Muscle layer of colon (tissue), 2 donors: ENCODE measurements around the gene CCT3.
A peak's percentile ranks its signal among the peaks of the same experiment; 100 is the strongest.

Experiments used
- H3K27ac ChIP-seq: one replicate; pipeline ENCODE4 v1.7.0; 2013; ENCODE audit warnings: low read depth, mild to moderate bottlenecking, low read length, moderate library complexity
- H3K27me3 ChIP-seq, 2 donors: one replicate each; pipeline ENCODE4 v1.7.0; 2013; ENCODE audit warnings: low read length in 2 of 2, mild to moderate bottlenecking in 2 of 2; ENCODE audit not compliant: insufficient read depth in 2 of 2, control insufficient read depth in 1 of 2
- H3K36me3 ChIP-seq: one replicate; pipeline ENCODE4 v1.7.0; 2013; ENCODE audit warnings: mild to moderate bottlenecking, low read length; ENCODE audit not compliant: insufficient read depth
- H3K4me1 ChIP-seq: one replicate; pipeline ENCODE4 v1.7.0; 2013; ENCODE audit warnings: mild to moderate bottlenecking, low read length; ENCODE audit not compliant: insufficient read depth
- H3K4me3 ChIP-seq, 2 donors: one replicate each; pipeline ENCODE4 v1.7.0; 2013; ENCODE audit warnings: low read length in 2 of 2, low read depth in 1 of 2, mild to moderate bottlenecking in 1 of 2, moderate library complexity in 1 of 2
- H3K9ac ChIP-seq: one replicate; pipeline ENCODE4 v1.7.0; 2013; ENCODE audit warnings: low read length
- H3K9me3 ChIP-seq: one replicate; pipeline ENCODE4 v1.7.0; 2013; ENCODE audit warnings: mild to moderate bottlenecking, low read length
- donor health status: abdominal sarcoma.
- donor health status: Adenocarcinoma of cecum.

CCT3 gene

DNA sequence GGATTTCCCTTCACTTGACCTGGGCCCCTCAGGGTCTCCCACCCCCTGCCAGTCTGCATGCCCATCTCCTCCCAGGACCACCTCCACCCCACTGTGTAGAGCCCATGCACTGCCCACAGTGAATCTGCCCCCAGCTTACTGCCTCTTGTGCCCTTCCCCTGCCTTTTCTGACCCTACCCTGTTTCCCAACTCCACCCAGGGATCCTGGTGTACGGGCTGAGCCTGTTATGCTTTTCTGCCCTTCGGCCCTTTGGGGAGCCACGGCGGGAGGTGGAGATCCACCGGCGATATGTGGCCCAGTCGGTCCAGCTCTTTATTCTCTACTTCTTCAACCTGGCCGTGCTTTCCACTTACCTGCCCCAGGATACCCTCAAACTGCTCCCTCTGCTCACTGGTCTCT is 52.0 kb downstream of the CCT3 start:
- Histone ChIP-seq H3K4me3 (no peak overlapping the region), H3K9me3 (no peaks in the 10 kb centered on the region), H3K27ac (no peak overlapping the region), H3K9ac (no peak overlapping the region), H3K36me3 (peaks cover 7% of the 10 kb centered on the region), H3K4me1 (peaks cover 19% of the 10 kb centered on the region), H3K27me3 (no peaks in the 10 kb centered on the region)

DNA sequence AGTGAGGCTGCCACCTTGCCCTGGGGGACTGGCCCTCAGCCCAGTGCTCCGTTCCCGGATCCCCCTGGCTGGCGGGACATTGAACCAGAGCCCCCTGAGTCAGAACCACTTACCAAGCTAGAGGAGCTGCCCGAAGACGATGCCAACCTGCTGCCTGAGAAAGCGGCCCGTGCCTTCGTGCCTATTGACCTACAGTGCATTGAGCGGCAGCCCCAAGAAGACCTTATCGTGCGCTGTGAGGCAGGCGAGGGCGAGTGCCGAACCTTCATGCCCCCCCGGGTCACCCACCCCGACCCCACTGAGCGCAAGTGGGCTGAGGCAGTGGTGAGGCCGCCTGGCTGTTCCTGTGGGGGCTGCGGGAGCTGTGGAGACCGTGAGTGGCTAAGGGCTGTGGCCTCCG is 52.7 kb downstream of the CCT3 start:
- no peak overlapping the region for H3K9ac ChIP-seq
- H3K4me1 ChIP-seq: peaks cover 22% of the 10 kb centered on the region
- H3K27ac ChIP-seq: no peak overlapping the region
- no peak overlapping the region for H3K4me3 ChIP-seq
- H3K9me3 ChIP-seq: no peaks in the 10 kb centered on the region
- H3K36me3 ChIP-seq: peaks cover 7% of the 10 kb centered on the region
- H3K27me3 ChIP-seq: no peaks in the 10 kb centered on the region

DNA sequence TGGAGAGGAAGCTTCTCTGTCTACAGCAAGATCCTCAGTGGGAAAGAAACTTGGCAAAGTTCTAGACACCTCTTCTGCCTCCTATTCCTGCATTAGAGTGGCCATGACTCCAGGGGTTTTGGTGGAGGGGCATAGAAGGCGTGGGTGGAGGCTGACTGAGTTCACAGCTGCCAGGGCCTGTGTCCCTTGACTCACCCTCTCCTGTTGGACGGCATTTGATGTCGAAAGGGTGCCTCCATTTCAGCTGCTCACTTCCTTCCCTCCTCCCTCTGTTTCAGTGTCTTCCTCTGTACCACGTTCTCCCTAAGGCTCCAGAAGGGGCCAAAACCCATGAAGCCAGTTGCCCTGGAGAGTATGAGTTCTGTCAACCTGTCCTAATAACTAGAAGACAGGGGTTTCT is 53.3 kb downstream of the CCT3 start:
- Histone ChIP-seq H3K36me3 (peaks cover 7% of the 10 kb centered on the region), H3K27ac (no peak overlapping the region), H3K9me3 (no peaks in the 10 kb centered on the region), H3K4me3 (no peak overlapping the region), H3K4me1 (peaks cover 22% of the 10 kb centered on the region), H3K27me3 (no peaks in the 10 kb centered on the region), H3K9ac (no peak overlapping the region)

DNA sequence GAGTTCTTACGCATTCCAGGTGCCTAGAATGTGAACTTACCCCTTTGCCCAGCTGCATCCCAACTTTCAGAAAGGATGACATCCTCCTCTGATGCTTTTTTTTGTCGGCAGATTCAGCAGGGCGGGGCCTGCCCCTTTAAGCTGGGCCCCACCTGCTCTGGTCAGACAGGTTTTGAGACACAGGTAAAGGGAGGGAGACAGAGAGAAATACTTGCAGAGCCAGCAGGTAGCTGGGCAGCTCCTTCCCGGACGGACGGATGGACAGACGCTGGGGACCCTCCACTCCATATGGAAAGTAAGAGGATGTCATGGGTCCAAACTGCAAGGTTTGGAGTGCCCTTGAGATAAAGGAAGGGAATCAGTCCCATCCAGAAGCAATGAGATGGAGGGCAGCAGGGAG is 54.0 kb downstream of the CCT3 start, which contains the start of gene TMEM79:
TSS of gene TMEM79 (plus strand) at position 214 of the 400 bp plus-strand sequence. CDS start 902 bp downstream, outside the sequence.
- H3K9me3 ChIP-seq: no peaks in the 10 kb centered on the region
- no peaks in the 10 kb centered on the region for H3K27me3 ChIP-seq
- peak within 1 kb of the TSS; percentile 69 for H3K9ac ChIP-seq
- H3K36me3 ChIP-seq: peaks cover 7% of the 10 kb centered on the region
- peak within 1 kb of the TSS; percentile 63 to 89 for H3K4me3 ChIP-seq
- peak within 1 kb of the TSS; percentile 96 for H3K27ac ChIP-seq
- H3K4me1 ChIP-seq: peaks cover 22% of the 10 kb centered on the region

DNA sequence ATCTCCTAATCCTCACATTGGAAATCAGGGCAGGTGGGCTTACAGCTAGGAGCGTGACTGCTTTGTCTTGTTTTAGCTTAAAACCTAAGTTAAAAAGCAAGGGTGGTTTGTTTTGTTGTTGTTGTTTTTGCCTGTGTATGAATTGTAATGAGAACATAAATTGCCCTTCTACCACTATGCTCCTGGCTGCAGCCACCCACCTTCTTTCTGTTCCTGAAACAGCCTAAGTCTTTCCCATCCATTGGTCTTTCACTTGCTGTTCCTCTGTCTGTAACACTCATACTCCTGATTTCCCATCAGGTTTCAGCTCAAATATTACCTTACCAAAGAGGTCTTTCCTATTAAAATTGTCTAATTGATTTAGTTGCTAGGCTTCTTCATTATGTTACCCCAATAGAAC is 54.6 kb downstream of the CCT3 start:
- Histone ChIP-seq H3K4me3 (peak overlapping the region; percentile 63 to 89), H3K4me1 (peaks cover 22% of the 10 kb centered on the region), H3K27me3 (no peaks in the 10 kb centered on the region), H3K9me3 (no peaks in the 10 kb centered on the region), H3K36me3 (peaks cover 10% of the 10 kb centered on the region), H3K9ac (peak overlapping the region; percentile 69), H3K27ac (peak overlapping the region; percentile 96)

DNA sequence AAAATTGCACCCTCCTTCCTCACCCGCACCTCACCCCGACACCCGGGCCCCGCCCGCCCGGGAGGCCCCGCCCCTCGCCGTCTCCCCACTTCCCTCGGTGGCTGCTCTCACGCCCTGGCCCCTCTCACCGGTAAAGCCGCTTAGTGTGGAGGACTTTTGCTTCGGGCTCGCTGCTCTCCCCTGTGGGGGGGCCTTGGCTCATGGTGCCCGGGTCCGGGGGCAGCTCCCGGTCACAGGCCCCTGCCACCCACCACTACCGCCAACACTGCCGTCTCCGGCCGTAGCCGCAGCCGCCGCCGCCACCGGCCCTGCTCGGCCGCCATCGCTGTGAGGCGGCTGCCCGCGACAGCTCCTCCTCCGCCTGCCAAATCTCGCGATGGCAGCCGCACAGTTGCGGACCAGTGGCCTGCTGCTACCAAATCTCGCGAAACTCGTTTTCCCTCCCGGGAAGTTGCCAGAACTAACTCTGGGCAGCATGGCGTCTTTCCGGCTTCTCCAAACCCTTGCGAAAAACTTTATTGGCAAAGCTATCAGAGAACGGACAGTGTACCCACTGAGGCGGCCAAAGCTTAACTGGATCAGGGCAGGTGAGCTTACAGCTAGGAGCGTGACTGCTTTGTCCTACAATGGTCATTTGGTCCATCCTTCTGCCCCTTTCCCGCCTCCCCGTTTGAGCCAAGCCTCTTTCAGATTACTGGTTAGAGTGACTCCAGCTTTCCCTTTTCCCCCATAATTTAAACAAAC is 55.4 kb downstream of the CCT3 start, which contains the start of gene SMG5:
TSS of gene SMG5 (minus strand) at position 347 of the 744 bp plus-strand sequence. CDS start at position 202, 145 bp downstream.
- peak within 1 kb of the TSS; percentile 89 to 93 for H3K4me3 ChIP-seq
- peaks cover 18% of the 10 kb centered on the region for H3K36me3 ChIP-seq
- peaks cover 22% of the 10 kb centered on the region for H3K4me1 ChIP-seq
- peak within 1 kb of the TSS; percentile 69 for H3K9ac ChIP-seq
- no peaks in the 10 kb centered on the region for H3K9me3 ChIP-seq
- H3K27ac ChIP-seq: peak within 1 kb of the TSS; percentile 96
- H3K27me3 ChIP-seq: no peaks in the 10 kb centered on the region

DNA sequence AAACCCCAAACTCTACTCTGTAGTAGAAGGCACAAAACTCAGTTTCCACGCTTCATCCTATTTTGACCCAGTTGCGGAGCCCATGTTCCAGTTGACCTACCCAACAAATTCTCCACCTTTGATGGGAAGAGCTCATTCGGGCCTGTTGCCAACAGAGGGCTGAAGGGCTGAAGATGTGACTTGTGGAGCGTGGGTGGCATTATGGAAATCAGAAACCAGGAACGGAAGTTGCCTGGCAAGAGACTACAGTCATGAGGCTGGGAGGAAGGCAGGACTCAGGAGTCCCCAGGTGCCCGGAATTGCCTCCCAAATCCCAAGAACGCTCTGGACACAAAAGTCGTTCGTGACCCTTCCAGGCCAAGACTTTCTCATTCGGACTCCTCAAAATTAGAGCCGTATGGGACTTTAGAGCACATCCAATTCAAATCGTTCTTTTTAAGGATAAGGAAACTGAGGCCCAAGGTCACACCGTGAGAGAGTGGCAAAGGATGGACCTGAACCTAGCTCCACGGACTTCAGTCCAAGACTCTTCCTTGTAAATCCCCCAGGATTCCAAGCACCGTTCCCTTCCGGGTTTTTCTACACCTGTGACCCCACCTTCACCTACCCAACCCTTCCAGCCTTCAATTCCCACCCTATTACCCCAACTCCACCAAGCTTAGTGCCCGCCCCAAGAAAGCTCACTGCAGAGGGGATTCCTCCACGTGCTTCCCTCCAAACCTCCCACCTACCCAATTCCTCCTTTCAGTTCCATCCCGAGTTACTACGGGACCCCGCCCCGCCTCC is 56.2 kb downstream of the CCT3 start:
- Histone ChIP-seq H3K27me3 (no peaks in the 10 kb centered on the region), H3K9me3 (no peaks in the 10 kb centered on the region), H3K9ac (peak overlapping the region; percentile 58), H3K4me1 (peaks cover 22% of the 10 kb centered on the region), H3K4me3 (peak overlapping the region; percentile 89 to 93), H3K27ac (peak overlapping the region; percentile 96), H3K36me3 (peaks cover 26% of the 10 kb centered on the region)

DNA sequence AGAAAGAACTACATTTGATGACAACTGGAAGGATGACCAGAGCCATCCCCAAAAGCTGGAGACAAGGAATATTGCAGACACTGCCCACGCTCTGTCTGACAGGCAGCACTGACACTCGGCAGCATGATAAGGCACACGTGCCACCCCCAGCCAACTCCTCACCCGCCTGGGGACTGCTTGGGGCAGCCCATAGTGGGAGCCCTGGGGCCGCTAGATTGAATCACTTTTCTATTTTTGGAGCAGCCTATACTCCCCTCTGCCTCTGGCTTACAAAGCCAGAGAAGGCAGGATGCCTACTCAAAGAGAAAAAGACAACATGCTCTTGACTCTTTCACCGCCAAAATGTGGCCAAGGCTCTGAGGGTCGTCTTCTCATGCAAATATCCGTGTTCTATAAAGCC is 56.8 kb downstream of the CCT3 start:
- peak overlapping the region; percentile 89 to 93 for H3K4me3 ChIP-seq
- H3K4me1 ChIP-seq: peaks cover 22% of the 10 kb centered on the region
- no peaks in the 10 kb centered on the region for H3K9me3 ChIP-seq
- no peak overlapping the region for H3K9ac ChIP-seq
- peaks cover 28% of the 10 kb centered on the region for H3K36me3 ChIP-seq
- no peaks in the 10 kb centered on the region for H3K27me3 ChIP-seq
- H3K27ac ChIP-seq: no peak overlapping the region

DNA sequence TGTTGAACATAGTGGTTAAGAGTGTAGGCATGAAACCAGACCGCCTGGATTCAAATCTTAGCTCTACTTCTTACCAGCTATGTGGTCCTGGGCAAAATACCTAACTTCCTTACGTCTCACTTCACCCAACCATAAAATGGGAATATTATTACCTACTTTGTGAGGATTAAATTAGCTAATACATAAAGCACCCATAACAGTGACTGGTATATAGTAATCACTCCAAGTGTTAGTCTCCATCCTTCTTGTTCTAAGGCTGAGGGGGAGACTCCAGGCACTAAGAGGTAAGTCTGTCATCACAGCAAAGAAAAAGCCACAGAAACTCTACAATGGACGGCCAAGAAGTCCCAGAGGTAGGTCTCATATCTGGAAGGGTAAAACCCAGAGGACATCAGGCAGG is 58.3 kb downstream of the CCT3 start:
- no peaks in the 10 kb centered on the region for H3K27me3 ChIP-seq
- H3K4me1 ChIP-seq: peaks cover 22% of the 10 kb centered on the region
- no peaks in the 10 kb centered on the region for H3K9me3 ChIP-seq
- H3K4me3 ChIP-seq: no peak overlapping the region
- H3K27ac ChIP-seq: no peak overlapping the region
- no peak overlapping the region for H3K9ac ChIP-seq
- peaks cover 38% of the 10 kb centered on the region for H3K36me3 ChIP-seq

DNA sequence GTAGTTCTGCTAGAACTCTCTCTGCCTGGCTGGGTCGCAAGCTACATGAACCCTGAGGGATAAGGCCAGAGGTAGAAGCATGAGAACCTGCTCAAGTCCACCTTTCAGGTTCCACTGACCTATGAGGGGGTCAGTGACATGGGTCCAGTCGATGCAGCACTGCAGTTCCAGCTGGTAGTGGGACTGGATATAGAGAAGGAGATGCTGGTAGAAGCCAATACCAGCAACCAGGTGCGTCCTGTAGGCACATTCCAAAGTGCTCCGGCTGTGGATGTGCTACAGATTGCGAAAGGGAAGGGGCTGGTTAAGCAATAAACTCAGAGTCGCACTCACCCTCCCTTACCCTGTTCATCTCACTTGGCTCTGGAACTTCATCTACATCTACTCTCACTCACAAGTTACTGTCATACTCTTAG is 61.1 kb downstream of the CCT3 start:
- H3K27me3 ChIP-seq: no peaks in the 10 kb centered on the region
- no peak overlapping the region for H3K27ac ChIP-seq
- H3K9me3 ChIP-seq: no peaks in the 10 kb centered on the region
- H3K36me3 ChIP-seq: peaks cover 67% of the 10 kb centered on the region
- H3K4me1 ChIP-seq: peaks cover 12% of the 10 kb centered on the region
- H3K9ac ChIP-seq: no peak overlapping the region
- no peak overlapping the region for H3K4me3 ChIP-seq

DNA sequence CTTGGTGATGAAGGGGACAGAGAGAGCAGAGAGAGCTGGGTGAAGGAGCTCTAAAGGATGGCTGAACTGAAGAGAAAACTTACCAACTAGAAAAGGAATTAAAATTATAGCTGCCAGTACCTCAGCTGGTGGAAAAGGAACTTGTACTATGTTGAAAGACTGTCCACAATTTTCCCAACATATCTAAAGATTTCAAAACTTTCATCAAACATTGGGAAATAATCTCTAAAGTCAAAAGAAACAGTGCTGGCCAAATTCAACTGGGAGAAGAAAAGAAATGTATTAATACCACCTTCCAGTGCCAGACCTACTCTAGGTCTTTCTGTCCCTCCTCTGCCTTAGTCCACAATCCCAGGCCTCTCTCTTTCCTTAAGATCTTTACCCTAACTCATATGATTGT is 61.6 kb downstream of the CCT3 start:
- peaks cover 8% of the 10 kb centered on the region for H3K4me1 ChIP-seq
- H3K9me3 ChIP-seq: no peaks in the 10 kb centered on the region
- H3K27me3 ChIP-seq: no peaks in the 10 kb centered on the region
- H3K9ac ChIP-seq: no peak overlapping the region
- no peak overlapping the region for H3K27ac ChIP-seq
- peaks cover 70% of the 10 kb centered on the region for H3K36me3 ChIP-seq
- H3K4me3 ChIP-seq: no peak overlapping the region
